T-helper 17 cell (primary cell): Measurements from ENCODE around the gene MEF2C. TPM values are rescaled to one million over a fixed set of nuclear protein-coding genes. Genes with fewer than 3 reads are reported as not detected.

ENCODE experiments used
- ATAC-seq: fragments of 150-1000 bp; cut with Tn5 transposase; 2 replicates; pipeline ENCODE4 v1.10.0; 2021; ENCODE audit warnings: mild to moderate bottlenecking, moderate library complexity
- DNase-seq, 3 donors: peaks; one replicate each; pipeline versions ENCODE4 v3.0.0 to v3.0.0-alpha.2; 2020 to 2021
- H3K9me3 ChIP-seq: one replicate; pipeline ENCODE4 v1.7.0; 2013; ENCODE audit warnings: low read length, mild to moderate bottlenecking; ENCODE audit not compliant: control insufficient read depth, poor library complexity, severe bottlenecking
- H3K27ac Mint-ChIP-seq: one replicate; pipeline ENCODE4 v1.8.0; 2022; ENCODE audit warnings: mild to moderate bottlenecking, moderate library complexity, mixed read lengths
- H3K27me3 Mint-ChIP-seq: one replicate; pipeline ENCODE4 v1.8.0; 2022; ENCODE audit warnings: mixed read lengths
- H3K36me3 Mint-ChIP-seq: one replicate; pipeline ENCODE4 v1.8.0; 2022; ENCODE audit warnings: low read depth, mixed read lengths
- H3K4me1 Mint-ChIP-seq: one replicate; pipeline ENCODE4 v1.8.0; 2022; ENCODE audit warnings: mild to moderate bottlenecking, mixed read lengths
- H3K4me3 Mint-ChIP-seq: one replicate; pipeline ENCODE4 v1.8.0; 2022; ENCODE audit warnings: mild to moderate bottlenecking, moderate library complexity, mixed read lengths
- total RNA-seq, 4 donors: library from RNA in 2 of 4; stranded (reverse) in 2 of 4; gene quantifications; one replicate each; pipeline ENCODE4 v1.2.3 and lab custom pipeline; 2022 to 2026

MEF2C gene
- total RNA-seq, 2 donors from 2014 or later, result 10.9 to 11.9 TPM

GRCh38 chr5:88826646-88827585, 56.1 kb downstream of the MEF2C start:
- DNase-seq, result no peak
- Mint-ChIP-seq H3K27ac (no peak overlapping the region), H3K27me3 (no peaks in the 10 kb centered on the region), H3K4me1 (peaks cover 17% of the 10 kb centered on the region), H3K36me3 (no peaks in the 10 kb centered on the region), H3K4me3 (peak overlapping the region; percentile 55)
- no peaks in the 10 kb centered on the region for H3K9me3 ChIP-seq
- ATAC-seq, result peak; percentile 77

GRCh38 chr5:88825584-88826315, 57.2 kb downstream of the MEF2C start:
- H3K9me3 ChIP-seq, result no peaks in the 10 kb centered on the region
- ATAC-seq, result no peak
- no peak for DNase-seq
- H3K36me3 Mint-ChIP-seq, result no peaks in the 10 kb centered on the region
- no peaks in the 10 kb centered on the region for H3K27me3 Mint-ChIP-seq
- H3K4me1 Mint-ChIP-seq, result peaks cover 17% of the 10 kb centered on the region
- H3K4me3 Mint-ChIP-seq, result peak overlapping the region; percentile 3
- peak overlapping the region; percentile 65 for H3K27ac Mint-ChIP-seq

- no peak for ATAC-seq
These were observed 57.9 kb downstream of the MEF2C start for GRCh38 chr5:88824892-88825583.

GRCh38 chr5:88824141-88824540, 58.8 kb downstream of the MEF2C start:
- no peaks in the 10 kb centered on the region for H3K36me3 Mint-ChIP-seq
- DNase-seq (no peak), ATAC-seq (no peak)
- no peak overlapping the region for H3K27ac Mint-ChIP-seq
- no peaks in the 10 kb centered on the region for H3K9me3 ChIP-seq
- peaks cover 11% of the 10 kb centered on the region for H3K4me1 Mint-ChIP-seq
- H3K27me3 Mint-ChIP-seq, result no peaks in the 10 kb centered on the region
- H3K4me3 Mint-ChIP-seq, result no peak overlapping the region

More at GRCh38 chr5:88824892-88825583, 57.9 kb downstream of the MEF2C start:
- H3K4me3 Mint-ChIP-seq, result no peak overlapping the region
- peaks cover 15% of the 10 kb centered on the region for H3K4me1 Mint-ChIP-seq
- peak overlapping the region; percentile 65 for H3K27ac Mint-ChIP-seq
- H3K27me3 Mint-ChIP-seq, result no peaks in the 10 kb centered on the region
- H3K36me3 Mint-ChIP-seq, result no peaks in the 10 kb centered on the region
- DNase-seq, result no peak
- no peaks in the 10 kb centered on the region for H3K9me3 ChIP-seq

GRCh38 chr5:88823201-88823600, 59.8 kb downstream of the MEF2C start:
- no peak for ATAC-seq
- Mint-ChIP-seq H3K4me1 (peaks cover 9% of the 10 kb centered on the region), H3K27me3 (peaks cover 7% of the 10 kb centered on the region), H3K36me3 (no peaks in the 10 kb centered on the region), H3K4me3 (no peak overlapping the region), H3K27ac (no peak overlapping the region)
- no peak for DNase-seq
- no peaks in the 10 kb centered on the region for H3K9me3 ChIP-seq

GRCh38 chr5:88821161-88821560, 61.8 kb downstream of the MEF2C start:
- Mint-ChIP-seq H3K4me3 (no peak overlapping the region), H3K27me3 (peaks cover 7% of the 10 kb centered on the region), H3K4me1 (peaks cover 2% of the 10 kb centered on the region), H3K27ac (no peak overlapping the region), H3K36me3 (no peaks in the 10 kb centered on the region)
- no peak for ATAC-seq
- H3K9me3 ChIP-seq, result no peaks in the 10 kb centered on the region
- DNase-seq, result no peak

GRCh38 chr5:88820581-88820980, 62.4 kb downstream of the MEF2C start:
- no peak overlapping the region for H3K27ac Mint-ChIP-seq
- ATAC-seq (no peak), DNase-seq (no peak)
- no peaks in the 10 kb centered on the region for H3K9me3 ChIP-seq
- H3K27me3 Mint-ChIP-seq, result peaks cover 7% of the 10 kb centered on the region
- peaks cover 2% of the 10 kb centered on the region for H3K4me1 Mint-ChIP-seq
- no peaks in the 10 kb centered on the region for H3K36me3 Mint-ChIP-seq
- H3K4me3 Mint-ChIP-seq, result no peak overlapping the region

- peaks cover 2% of the 10 kb centered on the region for H3K4me1 Mint-ChIP-seq
- H3K9me3 ChIP-seq, result no peaks in the 10 kb centered on the region
- no peaks in the 10 kb centered on the region for H3K36me3 Mint-ChIP-seq
- peaks cover 7% of the 10 kb centered on the region for H3K27me3 Mint-ChIP-seq
- ATAC-seq (no peak), DNase-seq (no peak)
- H3K4me3 Mint-ChIP-seq, result no peak overlapping the region
- H3K27ac Mint-ChIP-seq, result no peak overlapping the region
These were observed 63.5 kb downstream of the MEF2C start for GRCh38 chr5:88819301-88819999.

- no peak overlapping the region for H3K27ac Mint-ChIP-seq
- DNase-seq (no peak), ATAC-seq (no peak)
These were observed 64.7 kb downstream of the MEF2C start for GRCh38 chr5:88818296-88818695.

GRCh38 chr5:88816195-88816594, 66.8 kb downstream of the MEF2C start:
- Mint-ChIP-seq H3K4me1 (peaks cover 2% of the 10 kb centered on the region), H3K4me3 (no peak overlapping the region), H3K27me3 (peaks cover 13% of the 10 kb centered on the region), H3K36me3 (no peaks in the 10 kb centered on the region), H3K27ac (no peak overlapping the region)
- no peak for DNase-seq
- no peaks in the 10 kb centered on the region for H3K9me3 ChIP-seq
- no peak for ATAC-seq

More at GRCh38 chr5:88818296-88818695, 64.7 kb downstream of the MEF2C start:
- no peaks in the 10 kb centered on the region for H3K9me3 ChIP-seq
- Mint-ChIP-seq H3K36me3 (no peaks in the 10 kb centered on the region), H3K4me3 (no peak overlapping the region), H3K4me1 (peaks cover 2% of the 10 kb centered on the region), H3K27me3 (peaks cover 7% of the 10 kb centered on the region)

- no peaks in the 10 kb centered on the region for H3K9me3 ChIP-seq
- Mint-ChIP-seq H3K4me1 (peaks cover 2% of the 10 kb centered on the region), H3K4me3 (no peak overlapping the region), H3K36me3 (no peaks in the 10 kb centered on the region), H3K27me3 (peaks cover 13% of the 10 kb centered on the region), H3K27ac (no peak overlapping the region)
- ATAC-seq (no peak), DNase-seq (no peak)
These were observed 67.8 kb downstream of the MEF2C start for GRCh38 chr5:88815050-88815789.
